GM23338 (cell line): ENCODE results near the gene ZNF212.

Experiments used
- CTCF ChIP-seq, 2 experiments: fragments of 200-600 bp in 1 of 2; sonication (generic) in 1 of 2; conservative IDR thresholded peaks; 2 replicates each; pipeline versions ENCODE4 v1.5.1 to v1.6.1; 2016 to 2017; ENCODE audit warnings: antibody characterized with exemption in 2 of 2, low read depth in 2 of 2, mild to moderate bottlenecking in 2 of 2, moderate library complexity in 1 of 2
- EZH2 ChIP-seq: fragments of 200-600 bp; sonication (generic); IDR thresholded peaks from one replicate; pipeline ENCODE4 v1.8.0; 2017; ENCODE audit warnings: antibody characterized with exemption, mild to moderate bottlenecking, low read depth; ENCODE audit not compliant: unreplicated experiment
- JUNB ChIP-seq: IDR thresholded peaks from one replicate; pipeline ENCODE4 v1.6.1; 2016; ENCODE audit warnings: antibody characterized with exemption; ENCODE audit not compliant: unreplicated experiment
- POLR2AphosphoS5 ChIP-seq: IDR thresholded peaks from 2 replicates; pipeline ENCODE4 v1.6.1; 2016; ENCODE audit warnings: antibody characterized with exemption, low read depth
- REST ChIP-seq: IDR thresholded peaks from one replicate; pipeline ENCODE4 v1.6.1; 2018; ENCODE audit warnings: antibody characterized with exemption; ENCODE audit not compliant: unreplicated experiment

GRCh38 chr7:149282331-149282655 lies 42.8 kb downstream of the ZNF212 start:
- TF ChIP-seq CTCF (conservative IDR thresholded peaks at IDR 0.05; ENCODE audit: low read depth in 2 of 2) (no peak), REST (no peak), EZH2 (no peak), POLR2AphosphoS5 (no peak), JUNB (no peak)
